Progenitor cell of endocrine pancreas (in vitro differentiated cells): Measurements from ENCODE around the gene VPS50. TPM values are rescaled to one million over a fixed set of nuclear protein-coding genes. Genes with fewer than 3 reads are reported as not detected.

Source experiments
- DNase-seq: peaks from one replicate; pipeline ENCODE4 v3.0.0; 2021; ENCODE audit warnings: low spot score; ENCODE audit not compliant: unreplicated experiment
- H3K27ac Mint-ChIP-seq: 2 replicates; pipeline ENCODE4 v1.8.0; 2021; ENCODE audit warnings: mild to moderate bottlenecking, moderate library complexity, mixed read lengths
- H3K27me3 Mint-ChIP-seq: 2 replicates; pipeline ENCODE4 v1.8.0; 2021; ENCODE audit warnings: mixed read lengths
- H3K36me3 Mint-ChIP-seq: 2 replicates; pipeline ENCODE4 v1.8.0; 2022; ENCODE audit warnings: mixed read lengths; ENCODE audit not compliant: insufficient read depth
- H3K4me1 Mint-ChIP-seq: 2 replicates; pipeline ENCODE4 v1.8.0; 2021; ENCODE audit warnings: low read depth, mixed read lengths
- H3K4me3 Mint-ChIP-seq: 2 replicates; pipeline ENCODE4 v1.8.0; 2021; ENCODE audit warnings: low read depth, mild to moderate bottlenecking, moderate library complexity, mixed read lengths
- H3K9me3 Mint-ChIP-seq: 2 replicates; pipeline ENCODE4 v1.8.0; 2021; ENCODE audit warnings: low read depth, mixed read lengths
- CTCF ChIP-seq: fragments of 200-600 bp; sonication (generic); IDR thresholded peaks from one replicate; pipeline ENCODE4 v1.5.0; 2021; ENCODE audit warnings: antibody characterized with exemption, mild to moderate bottlenecking; ENCODE audit not compliant: unreplicated experiment
- total RNA-seq: library from RNA; stranded (reverse); gene quantifications from 2 replicates; pipeline ENCODE4 v1.2.1, GENCODE V29; 2021

VPS50 gene
- total RNA-seq, 1 donor from 2014 or later, result 29.9 TPM

GRCh38 chr7:93238748-93239147 lies 6.6 kb downstream of the VPS50 start:
- no peak for DNase-seq
- TF ChIP-seq CTCF, result no peak
- no peaks in the 10 kb centered on the region for H3K36me3 Mint-ChIP-seq
- H3K4me1 Mint-ChIP-seq, result peaks cover 4% of the 10 kb centered on the region
- H3K27ac Mint-ChIP-seq, result no peak overlapping the region
- H3K27me3 Mint-ChIP-seq, result no peaks in the 10 kb centered on the region
- no peak overlapping the region for H3K4me3 Mint-ChIP-seq
- no peaks in the 10 kb centered on the region for H3K9me3 Mint-ChIP-seq

GRCh38 chr7:93239824-93240223 lies 7.7 kb downstream of the VPS50 start:
- no peak for DNase-seq
- TF ChIP-seq CTCF, result no peak
- Mint-ChIP-seq H3K9me3 (no peaks in the 10 kb centered on the region), H3K4me3 (no peak overlapping the region), H3K27ac (no peak overlapping the region), H3K27me3 (no peaks in the 10 kb centered on the region), H3K36me3 (no peaks in the 10 kb centered on the region), H3K4me1 (peaks cover 4% of the 10 kb centered on the region)

GRCh38 chr7:93242106-93242505 lies 9.9 kb downstream of the VPS50 start:
- no peak for DNase-seq
- Mint-ChIP-seq H3K27ac (no peak overlapping the region), H3K27me3 (no peaks in the 10 kb centered on the region), H3K36me3 (no peaks in the 10 kb centered on the region), H3K9me3 (no peaks in the 10 kb centered on the region), H3K4me1 (peaks cover 4% of the 10 kb centered on the region), H3K4me3 (no peak overlapping the region)
- no peak for TF ChIP-seq CTCF

GRCh38 chr7:93245525-93246432 lies 13.6 kb downstream of the VPS50 start:
- H3K4me1 Mint-ChIP-seq, result no peaks in the 10 kb centered on the region
- H3K27me3 Mint-ChIP-seq, result no peaks in the 10 kb centered on the region
- no peak overlapping the region for H3K27ac Mint-ChIP-seq
- H3K9me3 Mint-ChIP-seq, result no peaks in the 10 kb centered on the region
- peak; percentile 75 for TF ChIP-seq CTCF
- no peak overlapping the region for H3K4me3 Mint-ChIP-seq
- DNase-seq, result no peak
- H3K36me3 Mint-ChIP-seq, result no peaks in the 10 kb centered on the region

GRCh38 chr7:93249491-93250148 lies 17.5 kb downstream of the VPS50 start:
- H3K27me3 Mint-ChIP-seq, result no peaks in the 10 kb centered on the region
- H3K36me3 Mint-ChIP-seq, result no peaks in the 10 kb centered on the region
- peak; percentile 12 for DNase-seq
- no peaks in the 10 kb centered on the region for H3K4me1 Mint-ChIP-seq
- no peak overlapping the region for H3K27ac Mint-ChIP-seq
- no peak overlapping the region for H3K4me3 Mint-ChIP-seq
- no peaks in the 10 kb centered on the region for H3K9me3 Mint-ChIP-seq
- no peak for TF ChIP-seq CTCF
